HCT116 (cell line): ENCODE results near the gene ADCY1. TPM values are rescaled to one million over a fixed set of nuclear protein-coding genes. Genes with fewer than 3 reads are reported as not detected.

Experiments
- ATAC-seq: fragments of 200-7000 bp; cut with Tn5 transposase; 2 replicates; pipeline ENCODE4 v1.9.1; 2020; ENCODE audit warnings: mild to moderate bottlenecking, moderate library complexity
- BruUV-seq: library from RNA; stranded (reverse); fragments of 400-500 nt; replicated peaks from 2 replicates; lab custom pipeline; 2021; lab: Mats Ljungman, UMichigan
- CTCF ChIA-PET: fragments of 300-600 bp; sonication (Branson Sonifier 250); formaldehyde crosslinking; loops from one replicate; lab custom pipeline; 2021; ENCODE audit warnings: antibody characterized with exemption; lab: Charles Lee
- POLR2A ChIA-PET: fragments of 300-600, 350-600 bp; sonication (Branson Sonifier 250); formaldehyde crosslinking; loops from one replicate; lab custom pipeline; 2021; ENCODE audit warnings: antibody characterized with exemption; lab: Charles Lee
- RAD21 ChIA-PET, 2 experiments: fragments of 300-600 bp; sonication (Branson Sonifier 250); formaldehyde crosslinking; loops; one replicate each; lab custom pipeline; 2023; ENCODE audit warnings: low total read pairs in 2 of 2; ENCODE audit not compliant: uncharacterized antibody in 2 of 2, unreplicated experiment in 2 of 2, low non-redundant PET in 1 of 2; lab: Charles Lee
- DNase-seq: peaks from one replicate; pipeline ENCODE4 v3.0.0-alpha.2; 2010; ENCODE audit warnings: low read depth, low spot score
- H2AFZ ChIP-seq: fragments of 200-600 bp; shearing (Covaris generic), sonication (generic); 2 replicates; pipeline ENCODE4 v1.6.1; 2017; ENCODE audit warnings: low read depth, mixed run types, mixed read lengths, antibody characterized with exemption, low read length; ENCODE audit not compliant: poor library complexity, severe bottlenecking
- H3K27ac ChIP-seq: 2 replicates; pipeline ENCODE4 v1.5.1; 2012; ENCODE audit warnings: low read depth, low read length
- H3K27me3 ChIP-seq: fragments of 200-600 bp; sonication (generic); 2 replicates; pipeline ENCODE4 v1.6.1; 2016; ENCODE audit warnings: mixed run types, low read length, mixed read lengths; ENCODE audit not compliant: insufficient read depth
- H3K36me3 ChIP-seq, 2 experiments: fragments of 200-500 bp in 1 of 2; fragments of 200-600 bp in 1 of 2; sonication (Bioruptor generic) in 1 of 2; sonication (generic) in 1 of 2; 2 replicates each; pipeline versions ENCODE4 v1.5.1 to v1.6.1; 2014 to 2016; ENCODE audit warnings: low read length in 2 of 2, inconsistent platforms in 1 of 2, mixed read lengths in 1 of 2, mixed run types in 1 of 2; ENCODE audit not compliant: insufficient read depth in 2 of 2, control insufficient read depth in 1 of 2
- H3K4me1 ChIP-seq, 2 experiments: fragments of 200-600 bp in 1 of 2; sonication (generic) in 1 of 2; 2 replicates each; pipeline versions ENCODE4 v1.5.1 to v1.6.1; 2012 to 2017; ENCODE audit warnings: low read length in 2 of 2, inconsistent platforms in 1 of 2, mild to moderate bottlenecking in 1 of 2, mixed read lengths in 1 of 2, mixed run types in 1 of 2, moderate library complexity in 1 of 2; ENCODE audit not compliant: insufficient read depth in 2 of 2, control insufficient read depth in 1 of 2
- H3K4me2 ChIP-seq: fragments of 200-600 bp; sonication (generic); 2 replicates; pipeline ENCODE4 v1.6.1; 2017; ENCODE audit warnings: mixed run types, low read length, mixed read lengths
- H3K4me3 ChIP-seq, 2 experiments: fragments of 200-600 bp in 1 of 2; sonication (generic) in 1 of 2; replicated peaks in 1 of 2; 2 replicates each; pipeline ENCODE4 v1.5.1; 2011 to 2016; ENCODE audit warnings: low read length in 2 of 2, control low read depth in 1 of 2, low read depth in 1 of 2, mild to moderate bottlenecking in 1 of 2, mixed read lengths in 1 of 2, mixed run types in 1 of 2
- H3K79me2 ChIP-seq: fragments of 200-600 bp; sonication (generic); 2 replicates; pipeline ENCODE4 v1.6.1; 2017; ENCODE audit warnings: mild to moderate bottlenecking, mixed run types, low read length, moderate library complexity, mixed read lengths; ENCODE audit not compliant: insufficient read depth
- H3K9ac ChIP-seq: fragments of 200-600 bp; sonication (generic); 2 replicates; pipeline ENCODE4 v1.6.1; 2016; ENCODE audit warnings: low read length, mixed read lengths
- H3K9me2 ChIP-seq: fragments of 200-600 bp; sonication (generic), shearing (Covaris generic); 2 replicates; pipeline ENCODE4 v1.6.1; 2017; ENCODE audit warnings: mixed run types, mild to moderate bottlenecking, moderate library complexity; ENCODE audit not compliant: insufficient read depth
- H3K9me3 ChIP-seq, 2 experiments: fragments of 200-500 bp in 1 of 2; fragments of 200-600 bp in 1 of 2; sonication (Bioruptor generic) in 1 of 2; sonication (generic) in 1 of 2; 2 replicates each; pipeline ENCODE4 v1.6.1; 2014 to 2017; ENCODE audit warnings: low read length in 2 of 2, mixed read lengths in 2 of 2, inconsistent platforms in 1 of 2, low read depth in 1 of 2, mild to moderate bottlenecking in 1 of 2, mixed run types in 1 of 2, moderate library complexity in 1 of 2; ENCODE audit not compliant: control insufficient read depth in 1 of 2, insufficient read depth in 1 of 2
- H4K20me1 ChIP-seq: fragments of 200-600 bp; sonication (generic), shearing (Covaris generic); 2 replicates; pipeline ENCODE4 v1.6.1; 2017; ENCODE audit warnings: mixed run types, mild to moderate bottlenecking, moderate library complexity; ENCODE audit not compliant: insufficient read depth
- ATF3 ChIP-seq: IDR thresholded peaks from 2 replicates; pipeline ENCODE4 v1.6.1; 2012
- CBX3 ChIP-seq: IDR thresholded peaks from 2 replicates; pipeline ENCODE4 v1.6.1; 2012; ENCODE audit warnings: low read depth
- CEBPB ChIP-seq: IDR thresholded peaks from 2 replicates; pipeline ENCODE4 v1.6.1; 2012; ENCODE audit warnings: low read depth
- EGR1 ChIP-seq: IDR thresholded peaks from 2 replicates; pipeline ENCODE4 v1.6.1; 2012; ENCODE audit warnings: low read depth
- ELF1 ChIP-seq: IDR thresholded peaks from 2 replicates; pipeline ENCODE4 v1.6.1; 2012; ENCODE audit warnings: low read depth, borderline replicate concordance
- FOSL1 ChIP-seq: IDR thresholded peaks from 2 replicates; pipeline ENCODE4 v1.6.1; 2012; ENCODE audit warnings: low read depth
- JUND ChIP-seq: IDR thresholded peaks from 2 replicates; pipeline ENCODE4 v1.6.1; 2012
- POLR2A ChIP-seq: IDR thresholded peaks from 2 replicates; pipeline ENCODE4 v1.7.0; 2011; ENCODE audit warnings: borderline replicate concordance; ENCODE audit not compliant: insufficient read depth, insufficient read length; ENCODE audit errors: extremely low read depth
- POLR2AphosphoS5 ChIP-seq: IDR thresholded peaks from 2 replicates; pipeline ENCODE4 v1.6.1; 2011; ENCODE audit warnings: mild to moderate bottlenecking, low read depth, low read length, moderate library complexity
- RAD21 ChIP-seq: IDR thresholded peaks from 2 replicates; pipeline ENCODE4 v1.6.1; 2012; ENCODE audit warnings: low read depth, mild to moderate bottlenecking
- SIN3A ChIP-seq: IDR thresholded peaks from 2 replicates; pipeline ENCODE4 v1.6.1; 2012; ENCODE audit warnings: low read depth
- SP1 ChIP-seq: IDR thresholded peaks from 2 replicates; pipeline ENCODE4 v1.6.1; 2012; ENCODE audit warnings: low read depth
- SRF ChIP-seq: IDR thresholded peaks from 2 replicates; pipeline ENCODE4 v1.6.1; 2012; ENCODE audit warnings: low read depth
- TCF7L2 ChIP-seq: IDR thresholded peaks from 2 replicates; pipeline ENCODE4 v1.7.0; 2011; ENCODE audit warnings: borderline replicate concordance, inconsistent platforms; ENCODE audit not compliant: insufficient read depth, insufficient read length; ENCODE audit errors: extremely low read depth
- YY1 ChIP-seq: IDR thresholded peaks from 2 replicates; pipeline ENCODE4 v1.6.1; 2011; ENCODE audit warnings: low read length, low read depth, moderate library complexity, mild to moderate bottlenecking; ENCODE audit not compliant: insufficient replicate concordance; ENCODE audit errors: extremely low read depth
- ZFX ChIP-seq: fragments of 450-650 bp; IDR thresholded peaks from 2 replicates; pipeline ENCODE4 v1.6.1; 2017
- ZNF274 ChIP-seq: fragments of 200-500 bp; sonication (Bioruptor generic); IDR thresholded peaks from 2 replicates; pipeline ENCODE4 v1.6.1; 2014; ENCODE audit warnings: mild to moderate bottlenecking, low read depth, low read length, inconsistent platforms
- intact Hi-C: fragments of 100-400 bp; cut with micrococcal nuclease; formaldehyde crosslinking; loops from 2 replicates; pipeline ENCODE4 v1.10.0; 2022
- total RNA-seq: library from RNA; stranded (reverse); gene quantifications from one replicate; pipeline ENCODE4 v1.2.1, GENCODE V29; 2021; ENCODE audit not compliant: unreplicated experiment
- TF ChIP-seq, protein P1 (sequence below): IDR thresholded peaks from 2 replicates; pipeline ENCODE4 v1.6.1; 2011; ENCODE audit warnings: mild to moderate bottlenecking, low read length, moderate library complexity; ENCODE audit not compliant: insufficient replicate concordance; ENCODE audit errors: extremely low read depth
- TF ChIP-seq, protein P2 (sequence below), 3 experiments: fragments of 200-600 bp in 1 of 3; sonication (generic) in 1 of 3; IDR thresholded peaks in 2 of 3; conservative IDR thresholded peaks in 1 of 3; 2 replicates each; pipeline ENCODE4 v1.5.1; 2012 to 2017; ENCODE audit warnings: low read depth in 2 of 3, low read length in 2 of 3, antibody characterized with exemption in 1 of 3, borderline replicate concordance in 1 of 3, control low read depth in 1 of 3, mild to moderate bottlenecking in 1 of 3, mixed read lengths in 1 of 3, mixed run types in 1 of 3, moderate library complexity in 1 of 3; ENCODE audit not compliant: insufficient read depth in 1 of 3
- TF ChIP-seq, protein P3 (sequence below): IDR thresholded peaks from 2 replicates; pipeline ENCODE4 v1.6.1; 2012; ENCODE audit warnings: low read depth

ADCY1 gene
- total RNA-seq, 1 experiment from 2014 or later: 0.05 TPM

DNA sequence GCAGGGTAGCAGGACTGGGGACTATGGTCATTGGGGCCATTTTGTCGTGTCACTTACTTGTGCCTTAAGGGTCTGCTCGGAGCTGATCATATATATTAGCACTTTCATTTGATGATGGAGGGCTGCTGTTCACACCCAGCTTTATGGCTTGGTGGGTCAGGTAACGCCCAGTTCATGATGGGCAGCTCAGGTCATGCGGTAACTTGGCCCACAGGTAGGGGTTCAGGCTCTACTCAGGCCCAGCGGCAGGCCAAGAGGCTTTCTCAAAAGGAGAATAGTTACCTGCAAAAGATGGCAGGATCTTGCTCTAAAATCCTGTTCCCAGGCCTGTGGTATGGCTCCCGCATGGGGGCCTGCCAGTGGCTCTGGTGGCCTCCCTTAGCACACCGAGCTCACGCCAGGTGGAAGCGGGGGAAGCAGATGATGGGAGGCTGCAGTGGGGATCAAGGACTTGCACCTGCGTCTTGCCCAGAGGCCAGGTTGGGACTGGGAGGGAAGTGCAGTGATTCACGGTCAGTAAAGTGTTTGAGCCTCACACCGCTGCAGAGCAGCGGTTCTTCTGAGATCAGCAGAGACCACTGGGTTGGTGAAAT is 109.5 kb downstream of the ADCY1 start:
- POLR2A ChIA-PET: no interaction called here
- TF ChIP-seq, protein P1, sequence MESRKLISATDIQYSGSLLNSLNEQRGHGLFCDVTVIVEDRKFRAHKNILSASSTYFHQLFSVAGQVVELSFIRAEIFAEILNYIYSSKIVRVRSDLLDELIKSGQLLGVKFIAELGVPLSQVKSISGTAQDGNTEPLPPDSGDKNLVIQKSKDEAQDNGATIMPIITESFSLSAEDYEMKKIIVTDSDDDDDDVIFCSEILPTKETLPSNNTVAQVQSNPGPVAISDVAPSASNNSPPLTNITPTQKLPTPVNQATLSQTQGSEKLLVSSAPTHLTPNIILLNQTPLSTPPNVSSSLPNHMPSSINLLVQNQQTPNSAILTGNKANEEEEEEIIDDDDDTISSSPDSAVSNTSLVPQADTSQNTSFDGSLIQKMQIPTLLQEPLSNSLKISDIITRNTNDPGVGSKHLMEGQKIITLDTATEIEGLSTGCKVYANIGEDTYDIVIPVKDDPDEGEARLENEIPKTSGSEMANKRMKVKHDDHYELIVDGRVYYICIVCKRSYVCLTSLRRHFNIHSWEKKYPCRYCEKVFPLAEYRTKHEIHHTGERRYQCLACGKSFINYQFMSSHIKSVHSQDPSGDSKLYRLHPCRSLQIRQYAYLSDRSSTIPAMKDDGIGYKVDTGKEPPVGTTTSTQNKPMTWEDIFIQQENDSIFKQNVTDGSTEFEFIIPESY: no peak
- no peak for TF ChIP-seq POLR2A
- no peak for TF ChIP-seq TCF7L2
- TF ChIP-seq, protein P2, sequence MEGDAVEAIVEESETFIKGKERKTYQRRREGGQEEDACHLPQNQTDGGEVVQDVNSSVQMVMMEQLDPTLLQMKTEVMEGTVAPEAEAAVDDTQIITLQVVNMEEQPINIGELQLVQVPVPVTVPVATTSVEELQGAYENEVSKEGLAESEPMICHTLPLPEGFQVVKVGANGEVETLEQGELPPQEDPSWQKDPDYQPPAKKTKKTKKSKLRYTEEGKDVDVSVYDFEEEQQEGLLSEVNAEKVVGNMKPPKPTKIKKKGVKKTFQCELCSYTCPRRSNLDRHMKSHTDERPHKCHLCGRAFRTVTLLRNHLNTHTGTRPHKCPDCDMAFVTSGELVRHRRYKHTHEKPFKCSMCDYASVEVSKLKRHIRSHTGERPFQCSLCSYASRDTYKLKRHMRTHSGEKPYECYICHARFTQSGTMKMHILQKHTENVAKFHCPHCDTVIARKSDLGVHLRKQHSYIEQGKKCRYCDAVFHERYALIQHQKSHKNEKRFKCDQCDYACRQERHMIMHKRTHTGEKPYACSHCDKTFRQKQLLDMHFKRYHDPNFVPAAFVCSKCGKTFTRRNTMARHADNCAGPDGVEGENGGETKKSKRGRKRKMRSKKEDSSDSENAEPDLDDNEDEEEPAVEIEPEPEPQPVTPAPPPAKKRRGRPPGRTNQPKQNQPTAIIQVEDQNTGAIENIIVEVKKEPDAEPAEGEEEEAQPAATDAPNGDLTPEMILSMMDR (IDR thresholded peaks at IDR 0.05 in 2 of 3, conservative IDR thresholded peaks at IDR 0.05 in 1 of 3; ENCODE audit: borderline replicate concordance in 1 of 3, insufficient read depth in 1 of 3, low read depth in 2 of 3, low read length in 2 of 3): no peak
- TF ChIP-seq, protein P3, sequence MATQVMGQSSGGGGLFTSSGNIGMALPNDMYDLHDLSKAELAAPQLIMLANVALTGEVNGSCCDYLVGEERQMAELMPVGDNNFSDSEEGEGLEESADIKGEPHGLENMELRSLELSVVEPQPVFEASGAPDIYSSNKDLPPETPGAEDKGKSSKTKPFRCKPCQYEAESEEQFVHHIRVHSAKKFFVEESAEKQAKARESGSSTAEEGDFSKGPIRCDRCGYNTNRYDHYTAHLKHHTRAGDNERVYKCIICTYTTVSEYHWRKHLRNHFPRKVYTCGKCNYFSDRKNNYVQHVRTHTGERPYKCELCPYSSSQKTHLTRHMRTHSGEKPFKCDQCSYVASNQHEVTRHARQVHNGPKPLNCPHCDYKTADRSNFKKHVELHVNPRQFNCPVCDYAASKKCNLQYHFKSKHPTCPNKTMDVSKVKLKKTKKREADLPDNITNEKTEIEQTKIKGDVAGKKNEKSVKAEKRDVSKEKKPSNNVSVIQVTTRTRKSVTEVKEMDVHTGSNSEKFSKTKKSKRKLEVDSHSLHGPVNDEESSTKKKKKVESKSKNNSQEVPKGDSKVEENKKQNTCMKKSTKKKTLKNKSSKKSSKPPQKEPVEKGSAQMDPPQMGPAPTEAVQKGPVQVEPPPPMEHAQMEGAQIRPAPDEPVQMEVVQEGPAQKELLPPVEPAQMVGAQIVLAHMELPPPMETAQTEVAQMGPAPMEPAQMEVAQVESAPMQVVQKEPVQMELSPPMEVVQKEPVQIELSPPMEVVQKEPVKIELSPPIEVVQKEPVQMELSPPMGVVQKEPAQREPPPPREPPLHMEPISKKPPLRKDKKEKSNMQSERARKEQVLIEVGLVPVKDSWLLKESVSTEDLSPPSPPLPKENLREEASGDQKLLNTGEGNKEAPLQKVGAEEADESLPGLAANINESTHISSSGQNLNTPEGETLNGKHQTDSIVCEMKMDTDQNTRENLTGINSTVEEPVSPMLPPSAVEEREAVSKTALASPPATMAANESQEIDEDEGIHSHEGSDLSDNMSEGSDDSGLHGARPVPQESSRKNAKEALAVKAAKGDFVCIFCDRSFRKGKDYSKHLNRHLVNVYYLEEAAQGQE: no peak
- TF ChIP-seq YY1: no peak
- no peak for TF ChIP-seq ZFX
- TF ChIP-seq JUND: no peak
- TF ChIP-seq SIN3A: no peak
- no peak for TF ChIP-seq EGR1
- TF ChIP-seq ZNF274: no peak
- TF ChIP-seq POLR2AphosphoS5: no peak
- no peak for TF ChIP-seq SRF
- no peak for TF ChIP-seq RAD21
- TF ChIP-seq ATF3: no peak
- no peak for TF ChIP-seq SP1
- no peak for TF ChIP-seq CBX3
- no peak for TF ChIP-seq CEBPB
- TF ChIP-seq FOSL1: no peak
- TF ChIP-seq ELF1: no peak
- TF ChIP-seq, all 23 proteins: peak for 0
- ATAC-seq (no peak), DNase-seq (no peak)
- no peaks in the 10 kb centered on the region for H3K9me3 ChIP-seq
- no peaks in the 10 kb centered on the region for H3K4me1 ChIP-seq
- intact Hi-C loops: no loop called here
- no peak overlapping the region for H3K4me3 ChIP-seq
- no peaks in the 10 kb centered on the region for H3K27me3 ChIP-seq
- CTCF ChIA-PET: no interaction called here
- no peak overlapping the region for H3K27ac ChIP-seq
- H3K79me2 ChIP-seq: no peaks in the 10 kb centered on the region
- no peak overlapping the region for H2AFZ ChIP-seq
- H3K4me2 ChIP-seq: no peak overlapping the region
- BruUV-seq: no TSS peak
- RAD21 ChIA-PET: no interaction called here
- no peak overlapping the region for H3K9ac ChIP-seq
- H4K20me1 ChIP-seq: no peaks in the 10 kb centered on the region
- no peaks in the 10 kb centered on the region for H3K9me2 ChIP-seq
- no peaks in the 10 kb centered on the region for H3K36me3 ChIP-seq
